Gastroesophageal sphincter (tissue), 4 donors: ENCODE results near the gene ACOXL. TPM values are rescaled to one million over a fixed set of nuclear protein-coding genes. Genes with fewer than 3 reads are reported as not detected.

Source experiments
- ATAC-seq: fragments of 150-250 bp; one replicate; pipeline ENCODE4 v1.9.1; 2016; ENCODE audit warnings: mild to moderate bottlenecking, moderate library complexity
- H3K27ac ChIP-seq, 4 donors: fragments of 200-600 bp; sonication (generic) in 3 of 4; 1 replicate in 3 of 4; 2 replicates in 1 of 4; pipeline ENCODE4 v1.5.1; 2016 to 2019
- H3K27me3 ChIP-seq: fragments of 200-600 bp; sonication (generic); one replicate; pipeline ENCODE4 v1.5.1; 2019
- H3K36me3 ChIP-seq, 2 donors: fragments of 200-600 bp; sonication (generic); one replicate each; pipeline ENCODE4 v1.5.1; 2019; ENCODE audit warnings: control low read depth in 1 of 2
- H3K4me1 ChIP-seq, 3 donors: fragments of 200-600 bp; sonication (generic); 1 replicate in 2 of 3; 2 replicates in 1 of 3; pipeline ENCODE4 v1.5.1; 2016 to 2019; ENCODE audit warnings: control low read depth in 2 of 3
- H3K4me3 ChIP-seq, 2 donors: fragments of 200-600 bp; sonication (generic); one replicate each; pipeline ENCODE4 v1.5.1; 2019; ENCODE audit warnings: mild to moderate bottlenecking in 1 of 2, moderate library complexity in 1 of 2
- H3K9me3 ChIP-seq, 3 donors: fragments of 200-600 bp; sonication (generic); one replicate each; pipeline ENCODE4 v1.5.1; 2017 to 2019; ENCODE audit warnings: control low read depth in 2 of 3
- EP300 ChIP-seq: sonication (generic); formaldehyde crosslinking; IDR thresholded peaks from one replicate; pipeline ENCODE4 v1.6.1; 2017; ENCODE audit warnings: antibody characterized with exemption, mild to moderate bottlenecking
- POLR2A ChIP-seq, 2 donors: fragments of 450-650 bp; IDR thresholded peaks; one replicate each; pipeline ENCODE4 v1.6.1; 2017; ENCODE audit warnings: antibody characterized with exemption in 2 of 2, mild to moderate bottlenecking in 2 of 2, moderate library complexity in 1 of 2
- POLR2AphosphoS5 ChIP-seq: sonication (generic); formaldehyde crosslinking; IDR thresholded peaks from one replicate; pipeline ENCODE4 v1.6.1; 2017; ENCODE audit warnings: antibody characterized with exemption
- WGBS, 2 donors: methylation state at CpG; one replicate each; pipeline ENCODE4 v1.1.5; 2018; ENCODE audit warnings: low coverage in 1 of 2; 5-methylcytosine and 5-hydroxymethylcytosine counted together
- total RNA-seq, 4 donors: library from RNA; depleted of rRNA; stranded (reverse); fragments of >200 nt; gene quantifications; one replicate each; pipeline ENCODE4 v1.1.0, GENCODE V29; 2016
- TF ChIP-seq, protein P1 (sequence below), 4 experiments: fragments of 200-600 bp in 2 of 4; fragments of 450-650 bp in 2 of 4; sonication (generic) in 1 of 4; IDR thresholded peaks; one replicate each; pipeline ENCODE4 v1.5.1; 2017 to 2019; ENCODE audit warnings: antibody characterized with exemption in 4 of 4, mild to moderate bottlenecking in 2 of 4, moderate library complexity in 2 of 4

ACOXL gene
- total RNA-seq, 4 donors from 2014 or later = not detected

DNA sequence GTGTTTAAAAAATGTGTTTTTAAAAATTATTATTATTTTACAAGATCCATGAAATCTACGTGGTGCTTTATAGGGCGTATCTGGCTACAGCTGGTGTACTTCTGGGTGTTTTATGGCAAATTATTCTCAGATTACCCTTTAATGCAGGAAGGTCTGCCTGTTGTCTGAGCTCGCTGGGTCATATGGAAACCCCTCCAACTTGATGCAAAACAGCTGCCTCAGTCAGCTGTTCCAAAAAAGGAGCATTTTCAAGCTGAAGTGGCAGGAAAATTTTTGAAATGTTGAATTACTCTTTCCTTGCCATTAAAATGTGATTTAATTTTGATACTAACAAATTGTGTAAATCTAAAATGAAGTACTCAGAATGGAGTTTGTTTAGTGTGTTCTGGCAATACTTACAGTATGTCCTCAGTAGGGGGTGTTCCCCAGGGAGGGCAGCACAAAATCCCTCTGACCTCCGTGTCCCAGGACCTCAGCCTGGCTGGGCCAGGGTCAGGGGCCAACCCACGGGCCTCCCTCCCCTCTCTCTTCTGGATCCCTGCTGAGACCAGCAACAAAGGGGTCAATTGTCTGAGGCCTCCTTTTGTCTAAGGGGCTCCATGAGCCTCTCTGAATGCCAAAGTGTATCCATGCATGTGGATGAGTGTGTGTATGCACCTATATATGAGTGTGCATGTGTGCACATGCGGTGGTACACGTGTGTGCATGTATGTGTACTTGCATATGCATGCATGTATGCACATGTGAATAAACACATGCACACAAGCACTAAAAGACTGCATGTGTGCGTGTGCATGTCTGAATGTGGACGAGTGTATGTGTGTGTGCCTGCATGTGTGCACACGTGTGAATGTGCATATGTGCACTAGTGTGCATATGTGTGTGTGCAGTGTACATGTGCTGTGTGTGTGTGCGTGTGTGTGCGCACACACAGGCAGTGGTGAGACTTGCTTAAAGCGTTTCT, 105.4 kb downstream of the ACOXL start:
- 52 to 75% methylated on average over 9 of the region's 13 CpGs for WGBS, 2 donors
- no peaks in the 10 kb centered on the region for H3K36me3 ChIP-seq
- TF ChIP-seq, protein P1, sequence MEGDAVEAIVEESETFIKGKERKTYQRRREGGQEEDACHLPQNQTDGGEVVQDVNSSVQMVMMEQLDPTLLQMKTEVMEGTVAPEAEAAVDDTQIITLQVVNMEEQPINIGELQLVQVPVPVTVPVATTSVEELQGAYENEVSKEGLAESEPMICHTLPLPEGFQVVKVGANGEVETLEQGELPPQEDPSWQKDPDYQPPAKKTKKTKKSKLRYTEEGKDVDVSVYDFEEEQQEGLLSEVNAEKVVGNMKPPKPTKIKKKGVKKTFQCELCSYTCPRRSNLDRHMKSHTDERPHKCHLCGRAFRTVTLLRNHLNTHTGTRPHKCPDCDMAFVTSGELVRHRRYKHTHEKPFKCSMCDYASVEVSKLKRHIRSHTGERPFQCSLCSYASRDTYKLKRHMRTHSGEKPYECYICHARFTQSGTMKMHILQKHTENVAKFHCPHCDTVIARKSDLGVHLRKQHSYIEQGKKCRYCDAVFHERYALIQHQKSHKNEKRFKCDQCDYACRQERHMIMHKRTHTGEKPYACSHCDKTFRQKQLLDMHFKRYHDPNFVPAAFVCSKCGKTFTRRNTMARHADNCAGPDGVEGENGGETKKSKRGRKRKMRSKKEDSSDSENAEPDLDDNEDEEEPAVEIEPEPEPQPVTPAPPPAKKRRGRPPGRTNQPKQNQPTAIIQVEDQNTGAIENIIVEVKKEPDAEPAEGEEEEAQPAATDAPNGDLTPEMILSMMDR (IDR thresholded peaks at IDR 0.05) = no peak
- no peak for TF ChIP-seq POLR2AphosphoS5
- no peaks in the 10 kb centered on the region for H3K4me1 ChIP-seq
- H3K27me3 ChIP-seq = no peaks in the 10 kb centered on the region
- no peak overlapping the region for H3K4me3 ChIP-seq
- H3K9me3 ChIP-seq = no peaks in the 10 kb centered on the region
- H3K27ac ChIP-seq = no peak overlapping the region
- ATAC-seq = no peak

- Histone ChIP-seq H3K27me3 (no peaks in the 10 kb centered on the region), H3K27ac (no peak overlapping the region), H3K36me3 (no peaks in the 10 kb centered on the region), H3K4me3 (no peak overlapping the region), H3K4me1 (no peaks in the 10 kb centered on the region), H3K9me3 (no peaks in the 10 kb centered on the region)
- no peak for ATAC-seq
- WGBS, 2 donors = 66 to 74% methylated on average over 5 of the region's 5 CpGs
- TF ChIP-seq POLR2AphosphoS5 (no peak), POLR2A (IDR thresholded peaks at IDR 0.05) (no peak), EP300 (no peak)
- TF ChIP-seq, protein P1 (IDR thresholded peaks at IDR 0.05) = no peak
These were observed 106.4 kb downstream of the ACOXL start for GRCh38 chr2:110838657-110839384.

GRCh38 chr2:110840508-110840907, 108.1 kb downstream of the ACOXL start:
- Histone ChIP-seq H3K27me3 (no peaks in the 10 kb centered on the region), H3K4me1 (no peaks in the 10 kb centered on the region), H3K4me3 (no peak overlapping the region), H3K9me3 (no peaks in the 10 kb centered on the region), H3K27ac (no peak overlapping the region), H3K36me3 (no peaks in the 10 kb centered on the region)
- 100% methylated on average over 2 of the region's 2 CpGs; no CpG with 5 or more reads in 1 of the 2 donors for WGBS, 2 donors
- no peak for TF ChIP-seq POLR2AphosphoS5
- TF ChIP-seq, protein P1 (IDR thresholded peaks at IDR 0.05) = no peak
- TF ChIP-seq POLR2A (IDR thresholded peaks at IDR 0.05) = no peak
- ATAC-seq = no peak

DNA sequence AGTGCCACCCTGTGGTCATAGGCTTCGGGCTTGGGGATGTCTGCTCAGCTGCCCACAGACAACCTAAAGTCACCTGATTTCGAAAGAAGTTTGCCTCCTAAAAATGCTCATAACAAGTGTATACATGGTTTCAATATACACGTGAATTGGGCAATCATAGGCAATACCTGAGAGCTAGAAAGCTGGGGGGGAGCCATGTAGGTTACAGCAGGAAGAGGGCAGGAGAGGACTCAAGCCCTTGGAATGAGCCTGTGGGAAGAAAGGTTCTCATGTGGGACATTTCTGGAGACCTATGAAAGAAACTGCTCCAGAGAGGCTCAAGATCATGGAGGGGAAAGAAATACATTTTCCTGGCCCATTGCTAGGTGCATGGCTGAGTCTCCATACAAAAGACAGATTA, 109.7 kb downstream of the ACOXL start:
- H3K4me1 ChIP-seq = no peaks in the 10 kb centered on the region
- H3K27ac ChIP-seq = no peak overlapping the region
- no peaks in the 10 kb centered on the region for H3K27me3 ChIP-seq
- H3K36me3 ChIP-seq = no peaks in the 10 kb centered on the region
- no peak for ATAC-seq
- no peaks in the 10 kb centered on the region for H3K9me3 ChIP-seq
- TF ChIP-seq, protein P1 (IDR thresholded peaks at IDR 0.05) = no peak
- no peak for TF ChIP-seq EP300
- TF ChIP-seq POLR2A (IDR thresholded peaks at IDR 0.05) = no peak
- no peak for TF ChIP-seq POLR2AphosphoS5
- 57 to 76% methylated on average over 2 to 3 of the region's 3 CpGs for WGBS, 2 donors
- H3K4me3 ChIP-seq = no peak overlapping the region
